Calu3 (cell line): ENCODE results near the gene SMPD3. TPM values are rescaled to one million over a fixed set of nuclear protein-coding genes. Genes with fewer than 3 reads are reported as not detected.
A peak's percentile ranks its signal among the peaks of the same experiment; 100 is the strongest.

Source experiments
- BruUV-seq: library from RNA; stranded (reverse); fragments of 400-500 nt; replicated peaks from 2 replicates; lab custom pipeline; 2021; lab: Mats Ljungman, UMichigan
- CTCF ChIA-PET: fragments of 300-600 bp; sonication (Branson Sonifier 250); formaldehyde crosslinking; loops from one replicate; lab custom pipeline; 2022; ENCODE audit warnings: antibody characterized with exemption; lab: Charles Lee
- DNase-seq: peaks from one replicate; pipeline ENCODE4 v3.0.0; 2022
- H3K27ac Mint-ChIP-seq: one replicate; pipeline ENCODE4 v1.8.0; 2022; ENCODE audit warnings: mixed read lengths; ENCODE audit not compliant: unreplicated experiment
- H3K27me3 Mint-ChIP-seq: one replicate; pipeline ENCODE4 v1.8.0; 2022; ENCODE audit warnings: mixed read lengths; ENCODE audit not compliant: unreplicated experiment
- H3K36me3 Mint-ChIP-seq: one replicate; pipeline ENCODE4 v1.8.0; 2022; ENCODE audit warnings: mild to moderate bottlenecking, moderate library complexity, mixed read lengths; ENCODE audit not compliant: insufficient read depth, unreplicated experiment
- H3K4me1 Mint-ChIP-seq: one replicate; pipeline ENCODE4 v1.8.0; 2022; ENCODE audit warnings: mild to moderate bottlenecking, low read depth, mixed read lengths; ENCODE audit not compliant: unreplicated experiment
- H3K4me3 Mint-ChIP-seq: one replicate; pipeline ENCODE4 v1.8.0; 2022; ENCODE audit warnings: mild to moderate bottlenecking, low read depth, moderate library complexity, mixed read lengths; ENCODE audit not compliant: unreplicated experiment
- H3K9me3 Mint-ChIP-seq: one replicate; pipeline ENCODE4 v1.8.0; 2022; ENCODE audit warnings: low read depth, mixed read lengths; ENCODE audit not compliant: unreplicated experiment
- intact Hi-C: fragments of 100-400 bp; cut with micrococcal nuclease; formaldehyde crosslinking; loops from one replicate; pipeline ENCODE4 v1.10.0; 2022; ENCODE audit not compliant: unreplicated experiment
- total RNA-seq: library from RNA; stranded (reverse); gene quantifications from 2 replicates; pipeline ENCODE4 v1.2.3, GENCODE V29; 2022
- TF ChIP-seq, protein P1 (sequence below): fragments of 200-600 bp; IDR thresholded peaks from one replicate; pipeline ENCODE4 v1.8.0; 2022; ENCODE audit warnings: antibody characterized with exemption; ENCODE audit not compliant: unreplicated experiment

SMPD3 gene
- total RNA-seq, 1 experiment from 2014 or later: 0.42 TPM

DNA sequence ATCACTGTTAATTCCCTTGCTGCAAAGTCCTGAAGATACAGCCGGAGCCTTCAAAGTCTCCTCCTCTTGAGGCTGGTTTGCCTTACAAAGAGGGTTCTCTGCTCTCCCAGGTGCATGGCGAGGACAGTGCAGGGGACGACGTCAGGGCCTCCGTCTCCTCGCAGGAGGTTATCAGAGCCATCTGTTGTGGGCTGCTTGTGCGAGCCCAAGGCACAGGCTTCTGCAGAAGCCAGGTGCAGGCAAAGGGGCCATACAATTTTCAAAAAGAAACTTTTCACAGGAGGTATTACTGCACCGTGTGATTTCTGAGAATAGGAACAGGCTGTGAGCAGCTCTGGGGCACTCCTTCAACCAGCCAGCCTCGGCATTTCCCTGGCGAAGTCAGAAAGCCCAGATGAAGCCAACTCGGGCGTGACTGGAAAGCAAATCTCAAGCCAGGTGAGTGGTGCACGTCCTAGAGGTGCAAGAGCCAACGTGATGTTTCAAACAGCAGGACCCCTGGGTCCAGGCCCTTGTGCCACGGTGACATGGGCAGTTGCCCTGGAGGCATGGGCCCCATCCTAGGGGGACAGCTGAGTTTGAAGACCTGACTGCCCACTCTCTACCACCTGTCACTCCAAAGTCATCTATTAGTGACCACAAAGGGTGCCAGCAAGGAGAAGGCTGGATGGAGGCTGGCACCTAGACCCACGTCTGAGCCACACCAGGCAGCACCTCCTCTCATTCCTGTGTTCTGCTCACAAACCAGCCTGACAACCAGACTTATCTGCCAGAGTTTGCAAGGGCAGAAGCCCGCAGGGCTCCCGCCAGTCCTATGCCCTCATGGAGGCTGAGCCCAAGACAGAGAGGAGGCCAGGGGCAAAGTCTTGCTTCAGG lies 68.6 kb downstream of the SMPD3 start:
- no peak for DNase-seq
- Mint-ChIP-seq H3K4me3 (no peak overlapping the region), H3K27me3 (peaks cover 17% of the 10 kb centered on the region), H3K36me3 (no peaks in the 10 kb centered on the region), H3K27ac (no peak overlapping the region), H3K4me1 (no peaks in the 10 kb centered on the region), H3K9me3 (no peaks in the 10 kb centered on the region)
- BruUV-seq: no TSS peak
- TF ChIP-seq, protein P1, sequence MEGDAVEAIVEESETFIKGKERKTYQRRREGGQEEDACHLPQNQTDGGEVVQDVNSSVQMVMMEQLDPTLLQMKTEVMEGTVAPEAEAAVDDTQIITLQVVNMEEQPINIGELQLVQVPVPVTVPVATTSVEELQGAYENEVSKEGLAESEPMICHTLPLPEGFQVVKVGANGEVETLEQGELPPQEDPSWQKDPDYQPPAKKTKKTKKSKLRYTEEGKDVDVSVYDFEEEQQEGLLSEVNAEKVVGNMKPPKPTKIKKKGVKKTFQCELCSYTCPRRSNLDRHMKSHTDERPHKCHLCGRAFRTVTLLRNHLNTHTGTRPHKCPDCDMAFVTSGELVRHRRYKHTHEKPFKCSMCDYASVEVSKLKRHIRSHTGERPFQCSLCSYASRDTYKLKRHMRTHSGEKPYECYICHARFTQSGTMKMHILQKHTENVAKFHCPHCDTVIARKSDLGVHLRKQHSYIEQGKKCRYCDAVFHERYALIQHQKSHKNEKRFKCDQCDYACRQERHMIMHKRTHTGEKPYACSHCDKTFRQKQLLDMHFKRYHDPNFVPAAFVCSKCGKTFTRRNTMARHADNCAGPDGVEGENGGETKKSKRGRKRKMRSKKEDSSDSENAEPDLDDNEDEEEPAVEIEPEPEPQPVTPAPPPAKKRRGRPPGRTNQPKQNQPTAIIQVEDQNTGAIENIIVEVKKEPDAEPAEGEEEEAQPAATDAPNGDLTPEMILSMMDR: no peak
- intact Hi-C loops: no loop called here
- CTCF ChIA-PET: no interaction called here

DNA sequence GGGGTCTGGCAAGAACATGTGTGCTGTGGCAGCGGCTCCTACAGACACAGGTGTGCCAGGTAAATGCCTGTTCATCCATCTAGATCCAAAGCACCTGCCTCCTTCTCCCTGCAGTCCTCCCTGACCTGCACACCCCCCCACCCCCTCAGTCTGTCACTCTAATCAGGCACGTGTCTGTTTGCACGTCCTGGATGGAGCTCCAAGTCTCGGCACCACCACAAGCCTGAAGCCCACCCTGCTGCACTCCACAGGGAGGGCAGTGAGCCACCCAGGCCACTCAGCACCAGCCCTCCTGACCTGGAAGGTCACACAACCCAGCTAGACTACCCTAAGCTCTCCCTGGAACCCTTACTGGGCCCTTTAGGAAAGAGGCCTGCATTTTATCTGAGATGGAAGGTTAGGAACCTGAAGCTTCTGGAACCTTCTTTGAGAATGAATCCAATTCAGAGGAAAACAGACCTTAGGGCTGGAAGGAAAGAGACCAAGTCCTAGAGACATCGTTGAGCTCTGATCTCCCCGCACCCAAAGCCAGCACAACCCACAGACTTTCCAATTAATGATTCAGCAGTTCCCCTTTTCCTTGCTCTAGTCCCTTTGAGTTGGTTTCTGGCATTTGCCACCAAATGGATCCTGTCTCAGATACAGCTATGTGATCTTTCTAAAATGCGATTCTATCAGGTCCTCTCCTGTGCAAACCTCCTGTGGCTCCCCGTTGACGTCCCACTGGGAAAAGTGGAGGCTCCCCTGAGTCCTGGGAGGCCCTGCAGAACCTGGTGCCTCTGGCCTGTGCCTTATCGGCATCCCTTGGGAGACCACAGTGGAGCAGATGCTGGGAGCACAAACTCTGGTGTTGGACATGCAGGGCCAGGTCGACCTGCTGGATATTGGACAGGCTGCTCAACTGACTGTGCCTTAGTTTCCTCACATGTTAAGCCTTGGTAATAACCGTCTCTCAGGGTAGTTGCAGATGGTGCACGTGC lies 69.6 kb downstream of the SMPD3 start:
- peaks cover 25% of the 10 kb centered on the region for H3K27me3 Mint-ChIP-seq
- no peak overlapping the region for H3K27ac Mint-ChIP-seq
- CTCF ChIA-PET: interaction anchor here (0.7 to 1.3 kb wide), 3 partner anchors 11 to 41 kb away, joined by 4 read pairs; no protein-coding TSS in a partner anchor
- H3K4me3 Mint-ChIP-seq: no peak overlapping the region
- intact Hi-C loops: no loop called here
- DNase-seq: no peak
- no peaks in the 10 kb centered on the region for H3K36me3 Mint-ChIP-seq
- no TSS peak for BruUV-seq
- no peaks in the 10 kb centered on the region for H3K4me1 Mint-ChIP-seq
- TF ChIP-seq, protein P1: no peak
- no peaks in the 10 kb centered on the region for H3K9me3 Mint-ChIP-seq

DNA sequence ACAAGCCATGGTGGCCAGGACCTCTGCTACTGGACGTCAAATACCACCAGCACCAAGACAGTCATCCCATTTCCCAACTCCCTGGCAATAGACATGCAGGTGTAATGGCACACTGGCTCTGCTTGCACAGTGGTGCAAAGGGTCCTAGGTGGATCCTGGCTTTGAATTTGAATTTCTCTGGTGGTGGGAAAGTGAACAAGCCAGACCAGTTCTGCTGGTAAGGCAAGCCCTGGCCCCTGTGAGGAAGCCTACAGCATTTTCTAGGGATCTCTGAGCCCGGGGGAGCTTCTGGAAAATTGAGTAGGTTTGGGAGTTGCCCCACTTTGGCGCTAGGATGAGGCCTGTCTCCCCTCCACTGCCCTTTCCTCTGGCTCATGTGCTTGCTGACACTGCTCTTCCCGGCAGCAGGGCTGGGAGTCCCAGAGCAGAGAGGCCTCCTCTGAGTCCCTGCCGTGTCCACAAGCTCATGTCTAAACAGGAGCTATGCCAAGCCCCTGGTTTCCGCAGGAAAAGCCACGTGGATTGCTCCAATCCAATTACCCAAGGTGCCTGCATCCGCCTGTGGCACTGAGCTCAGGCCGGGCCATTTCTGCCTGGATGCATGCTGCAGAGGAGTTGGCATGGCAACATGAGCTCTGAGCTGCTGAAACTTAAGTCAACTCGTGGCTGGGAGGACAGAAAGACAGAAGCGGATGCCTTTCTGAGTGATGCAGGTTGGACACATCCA lies 70.5 kb downstream of the SMPD3 start:
- no peaks in the 10 kb centered on the region for H3K36me3 Mint-ChIP-seq
- H3K9me3 Mint-ChIP-seq: no peaks in the 10 kb centered on the region
- H3K27ac Mint-ChIP-seq: no peak overlapping the region
- peaks cover 34% of the 10 kb centered on the region for H3K27me3 Mint-ChIP-seq
- TF ChIP-seq, protein P1: no peak
- no peak overlapping the region for H3K4me3 Mint-ChIP-seq
- H3K4me1 Mint-ChIP-seq: no peaks in the 10 kb centered on the region
- DNase-seq: peak; percentile 22
- no TSS peak for BruUV-seq
- CTCF ChIA-PET: interaction anchor here (1.2 to 1.3 kb wide), 2 partner anchors 10 to 19 kb away, joined by 4 read pairs; no protein-coding TSS in a partner anchor
- intact Hi-C loops: no loop called here

DNA sequence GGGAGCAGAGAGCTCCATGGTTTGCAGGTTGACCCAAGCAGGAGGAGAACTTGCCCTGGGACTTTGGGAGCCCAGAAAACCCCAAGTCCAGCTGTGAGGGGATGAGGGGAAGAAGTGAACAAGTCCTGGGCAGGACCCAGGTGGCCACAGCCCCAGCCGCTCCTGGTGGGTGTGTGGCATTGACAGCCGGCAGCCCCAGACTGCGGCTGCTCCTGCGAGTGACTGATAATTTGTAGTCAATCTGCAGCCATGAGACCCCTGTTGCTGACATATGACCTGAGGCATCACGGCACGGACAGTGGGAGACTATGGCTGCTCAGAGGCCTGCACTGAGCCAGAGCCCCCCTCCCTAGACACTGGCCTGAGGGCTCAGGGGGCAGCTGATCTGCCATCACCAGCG lies 71.1 kb downstream of the SMPD3 start:
- DNase-seq: no peak
- Mint-ChIP-seq H3K27me3 (peaks cover 40% of the 10 kb centered on the region), H3K4me1 (no peaks in the 10 kb centered on the region), H3K4me3 (no peak overlapping the region), H3K9me3 (no peaks in the 10 kb centered on the region), H3K27ac (no peak overlapping the region), H3K36me3 (no peaks in the 10 kb centered on the region)
- BruUV-seq: no TSS peak
- intact Hi-C loops: no loop called here
- TF ChIP-seq, protein P1: no peak
- CTCF ChIA-PET: interaction anchor here (1.3 kb wide), 1 partner anchor 19 kb away, joined by 4 read pairs; no protein-coding TSS in a partner anchor
